Eye (tissue), 1 donor: ENCODE results near the gene C19orf85.

ENCODE experiments used
- DNase-seq: peaks from one replicate; pipeline ENCODE4 v3.0.0-alpha.2; 2015

C19orf85 gene

DNA sequence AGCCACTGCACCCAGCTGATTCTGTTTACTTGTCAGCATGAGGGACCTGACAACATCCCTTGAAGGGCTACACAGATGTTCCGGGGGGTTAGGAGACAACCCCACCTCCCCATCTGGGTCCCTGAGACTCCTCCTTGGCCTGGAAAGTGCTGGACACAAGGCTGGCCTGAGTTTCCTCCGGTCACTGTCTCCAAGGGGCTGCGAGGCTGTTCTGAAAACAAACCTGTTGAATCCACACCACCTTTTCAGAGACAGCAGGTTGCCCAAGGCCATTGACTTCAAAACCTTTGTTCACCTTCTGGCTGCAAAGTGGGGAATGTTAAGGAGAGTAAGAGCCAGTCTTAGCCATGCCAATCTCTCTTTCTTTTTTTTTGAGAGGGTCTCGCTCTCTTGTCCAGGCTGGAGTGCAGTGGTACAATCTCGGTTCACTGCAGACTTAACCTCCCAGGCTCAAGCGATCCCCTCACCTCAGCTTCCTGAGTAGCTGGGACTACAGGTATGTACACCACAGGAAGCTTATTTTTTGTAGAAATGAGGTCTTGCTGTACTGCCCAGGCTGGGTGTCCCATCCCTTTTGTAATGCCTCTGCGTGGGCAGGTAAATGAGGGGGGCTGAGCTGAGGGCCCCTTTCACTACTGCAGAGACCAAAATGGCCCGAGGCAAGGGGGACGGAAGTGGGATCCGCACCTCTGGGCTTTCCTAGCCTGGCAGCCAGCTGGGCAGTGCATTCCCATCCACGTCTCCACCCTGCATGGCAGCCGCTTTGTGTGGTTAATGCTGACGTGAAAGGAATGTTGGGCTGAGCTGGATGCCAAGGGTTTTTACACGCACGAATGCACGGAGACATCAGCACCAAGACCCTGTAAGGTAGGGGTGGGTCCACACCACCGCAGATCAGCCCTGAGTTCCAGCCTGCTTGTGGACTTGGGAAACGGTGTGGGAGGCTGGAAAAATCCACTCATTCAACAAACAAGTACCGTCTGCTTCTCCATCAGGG, 10.0 kb upstream of the C19orf85 start:
- peak; percentile 57 for DNase-seq

DNA sequence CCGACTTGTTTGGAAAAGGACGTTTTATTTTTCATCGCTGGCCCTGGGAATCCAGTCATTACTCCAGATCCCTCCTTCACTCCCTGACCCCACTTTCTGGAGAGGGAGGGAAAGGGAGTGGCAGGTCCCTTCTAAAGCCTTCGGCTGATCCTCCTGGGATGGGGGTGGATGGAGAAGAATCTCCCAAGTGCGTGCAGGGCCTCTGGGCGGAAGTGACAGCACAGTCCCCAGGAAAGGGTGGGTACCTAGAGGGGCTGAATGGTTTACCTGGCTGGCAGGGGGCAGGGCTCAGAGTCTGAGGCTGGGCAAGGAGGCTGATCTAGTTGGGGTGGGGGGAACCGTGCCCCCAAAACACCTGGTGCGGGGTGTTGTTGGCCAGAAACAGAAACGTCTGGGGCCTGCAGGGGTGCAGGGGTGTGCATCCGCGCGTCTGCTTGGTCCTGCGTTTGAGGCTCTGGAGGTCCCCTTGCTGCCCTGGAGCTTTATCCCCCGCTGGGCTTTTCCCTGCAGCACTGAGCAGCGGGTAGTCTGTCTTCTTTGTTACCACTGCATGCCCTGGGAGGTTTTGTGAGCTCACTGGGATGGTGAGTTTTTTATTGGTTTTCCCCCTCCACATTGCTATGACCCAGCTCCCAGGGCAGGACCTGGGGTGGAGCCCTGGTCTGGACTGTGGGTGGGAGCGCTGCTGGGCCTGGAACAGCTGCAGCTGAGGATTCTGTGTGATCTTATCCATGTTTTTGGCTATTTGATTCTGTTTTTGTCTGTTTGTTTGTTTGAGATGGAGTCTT, 8.9 kb upstream of the C19orf85 start:
- no peak for DNase-seq

DNA sequence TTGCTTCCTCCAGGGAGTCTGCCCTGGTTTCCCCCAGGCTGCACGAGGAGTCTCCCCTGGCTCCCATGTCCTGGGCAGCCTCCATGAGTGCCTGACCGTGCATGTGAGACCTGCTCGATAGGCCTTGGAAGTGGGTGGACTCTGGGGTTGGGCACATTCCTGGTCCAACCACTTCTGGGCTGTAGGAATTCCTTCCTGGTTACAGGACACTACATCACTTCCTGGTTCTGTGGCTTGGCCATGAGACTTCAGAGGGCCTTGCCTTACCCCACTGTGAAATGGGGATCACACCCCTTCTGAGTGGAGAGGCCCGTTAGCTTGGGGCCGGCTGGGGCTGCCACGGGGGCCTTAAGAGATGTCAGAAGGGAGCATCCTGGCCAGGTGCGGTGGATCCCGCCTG, 7.9 kb upstream of the C19orf85 start:
- no peak for DNase-seq

DNA sequence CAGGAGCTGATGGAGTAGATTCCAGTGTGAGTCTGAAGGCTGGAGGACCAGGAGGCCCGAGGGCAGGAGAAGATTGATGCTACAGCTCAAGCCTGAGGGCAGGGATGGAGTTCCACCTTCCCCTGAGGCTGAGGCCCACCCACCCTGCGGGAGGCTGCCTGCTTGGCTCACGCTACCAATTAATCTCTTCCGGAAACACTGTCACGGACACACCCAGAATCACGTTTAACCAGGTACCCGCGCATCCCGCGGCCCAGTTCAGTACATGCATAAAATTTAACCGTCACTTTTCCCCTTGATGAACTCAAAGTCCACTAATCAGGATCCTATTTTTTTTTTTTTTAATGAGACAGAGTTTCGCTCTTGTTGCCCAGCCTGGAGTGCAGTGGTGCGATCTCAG, 6.7 kb upstream of the C19orf85 start:
- no peak for DNase-seq

DNA sequence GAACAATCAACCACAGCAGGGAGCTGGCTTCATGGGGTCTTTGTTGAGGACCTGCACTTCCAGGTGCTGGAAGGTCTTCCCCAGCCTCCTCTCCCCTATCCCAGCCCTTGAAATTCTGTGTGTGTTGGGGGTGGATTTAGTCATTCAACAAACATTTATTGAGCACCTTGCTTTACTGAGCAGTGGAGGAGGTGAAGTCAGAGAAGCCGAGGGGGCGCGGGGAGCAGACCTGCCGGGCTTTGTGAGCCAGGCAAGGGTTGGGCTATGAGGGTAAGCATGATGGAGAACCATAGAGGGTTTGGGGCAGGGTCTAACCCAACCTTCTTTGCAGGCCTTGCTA, 3.5 kb upstream of the C19orf85 start:
- DNase-seq, result no peak

DNA sequence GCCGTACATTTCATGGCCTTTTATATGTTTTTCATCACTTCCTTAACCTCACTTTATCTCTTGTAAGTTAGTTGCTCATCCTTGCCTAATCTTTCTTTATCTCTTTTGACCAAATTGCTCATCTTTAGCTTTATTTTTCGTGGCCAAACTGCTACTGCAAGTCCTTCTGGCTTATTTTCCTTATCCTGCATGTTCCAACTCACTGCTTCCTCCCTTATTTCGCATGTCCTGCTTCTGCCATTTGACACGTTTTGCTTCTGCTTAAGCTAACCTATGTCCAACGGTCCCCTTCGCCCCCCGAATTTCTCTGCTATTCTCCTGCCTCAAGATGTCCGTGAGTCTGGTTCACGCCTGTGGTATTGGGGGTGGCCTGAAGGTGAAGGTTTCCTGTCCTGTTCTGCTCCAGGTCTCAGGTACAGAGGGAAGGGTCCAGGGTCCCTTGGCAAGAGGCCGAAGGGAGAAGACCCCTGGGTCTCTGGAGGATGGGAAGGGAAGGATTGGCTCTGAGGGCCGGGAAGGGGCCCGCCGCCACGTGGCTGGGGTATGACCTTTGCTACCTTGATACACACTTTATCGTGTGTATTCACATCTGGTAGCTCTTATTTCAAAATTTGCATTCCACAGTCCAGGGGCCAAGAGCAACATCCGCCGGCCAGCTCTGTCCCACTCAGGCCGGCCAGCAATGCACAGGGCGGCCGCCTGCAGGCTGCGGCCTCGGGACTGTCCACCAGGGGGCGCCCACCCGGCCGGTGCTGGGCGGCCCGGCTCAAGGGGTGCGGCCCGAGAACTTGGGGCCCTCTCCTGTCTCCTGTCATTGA, 2.9 kb upstream of the C19orf85 start:
- peak; percentile 72 for DNase-seq

DNA sequence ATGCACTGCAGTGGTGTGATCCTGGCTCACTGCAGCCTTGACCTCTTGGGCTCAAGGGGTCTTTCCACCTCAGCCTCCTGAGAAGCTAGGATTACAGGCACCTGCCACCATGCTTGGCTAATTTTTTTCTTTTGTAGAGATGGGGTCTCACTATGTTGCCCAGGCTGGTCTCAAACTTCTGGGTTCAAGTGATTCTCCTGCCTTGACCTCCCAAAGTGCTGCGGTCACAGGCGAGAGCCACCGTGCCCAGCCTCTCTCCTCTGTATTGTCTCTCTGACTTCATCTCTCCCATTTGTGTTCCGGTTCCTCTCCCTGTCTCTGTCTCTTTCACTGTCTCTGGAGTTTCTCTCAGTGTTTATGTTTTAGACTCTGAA, 1.7 kb upstream of the C19orf85 start:
- DNase-seq, result no peak

DNA sequence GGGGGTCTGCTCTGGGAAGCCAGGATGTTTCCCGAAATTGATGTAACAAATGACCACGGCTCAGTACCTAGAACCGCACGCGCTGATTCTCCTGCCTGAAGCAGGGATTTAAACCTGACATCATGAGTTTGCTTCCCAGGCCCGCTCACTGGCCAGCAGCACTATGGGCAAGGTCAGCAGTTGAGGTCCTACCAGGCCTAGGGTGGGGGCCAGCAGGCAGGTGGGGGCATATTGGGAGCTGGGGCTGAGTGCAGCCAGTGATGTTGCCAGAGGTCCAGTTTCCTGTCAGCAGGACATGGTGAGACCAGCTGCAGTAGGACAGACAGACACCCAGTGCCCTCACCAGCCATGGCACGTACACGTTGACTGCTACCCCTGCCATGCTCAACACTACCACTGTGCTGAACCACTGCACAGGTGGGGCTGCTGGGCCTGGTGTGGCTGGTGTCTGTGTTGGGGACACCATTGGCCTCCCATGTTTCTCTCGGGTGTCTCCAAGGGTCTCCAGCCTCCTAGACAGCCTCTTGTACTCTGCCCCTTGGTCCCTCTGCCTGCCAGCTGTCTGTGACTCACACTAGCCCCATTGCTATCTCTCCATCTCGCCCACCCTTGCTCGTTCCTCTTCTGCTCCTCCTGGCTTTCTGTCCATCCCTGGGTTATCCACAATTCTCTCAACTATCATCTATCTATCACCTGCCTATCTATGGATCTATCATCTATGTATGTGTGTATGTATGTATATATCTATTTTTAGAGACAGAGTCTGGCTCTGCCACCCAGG, 1.1 kb upstream of the C19orf85 start:
- no peak for DNase-seq

DNA sequence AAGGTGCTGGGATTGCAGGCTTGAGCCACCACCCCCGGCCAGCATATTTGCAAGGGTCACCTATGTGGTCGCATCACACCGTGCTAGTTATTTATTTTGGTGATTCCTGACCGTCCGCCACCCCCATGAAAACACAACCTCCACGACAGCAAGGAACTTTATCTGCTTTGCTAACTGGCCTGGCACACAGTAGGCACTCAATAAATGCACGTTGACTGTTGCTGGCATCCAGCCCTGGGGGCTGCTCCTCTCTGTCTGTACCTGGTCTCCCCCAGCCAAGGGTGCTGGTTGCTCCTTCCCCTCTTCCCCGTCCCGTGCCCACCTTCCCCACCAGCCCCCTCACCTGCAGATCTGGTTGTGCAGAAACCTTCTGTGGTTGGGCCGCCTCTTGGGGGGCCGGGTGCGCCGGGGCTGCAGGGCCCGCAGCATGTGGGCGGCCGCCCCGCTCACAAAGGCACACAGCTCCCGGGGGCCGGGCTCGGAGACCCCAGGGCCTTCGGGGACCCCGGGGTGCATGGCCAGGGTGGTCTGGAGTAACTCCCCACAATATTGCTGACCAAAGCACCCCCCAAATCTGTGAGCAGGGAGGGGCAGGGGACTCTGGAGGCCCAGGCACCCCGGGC, 401 bp downstream of the C19orf85 start:
- DNase-seq, result no peak

DNA sequence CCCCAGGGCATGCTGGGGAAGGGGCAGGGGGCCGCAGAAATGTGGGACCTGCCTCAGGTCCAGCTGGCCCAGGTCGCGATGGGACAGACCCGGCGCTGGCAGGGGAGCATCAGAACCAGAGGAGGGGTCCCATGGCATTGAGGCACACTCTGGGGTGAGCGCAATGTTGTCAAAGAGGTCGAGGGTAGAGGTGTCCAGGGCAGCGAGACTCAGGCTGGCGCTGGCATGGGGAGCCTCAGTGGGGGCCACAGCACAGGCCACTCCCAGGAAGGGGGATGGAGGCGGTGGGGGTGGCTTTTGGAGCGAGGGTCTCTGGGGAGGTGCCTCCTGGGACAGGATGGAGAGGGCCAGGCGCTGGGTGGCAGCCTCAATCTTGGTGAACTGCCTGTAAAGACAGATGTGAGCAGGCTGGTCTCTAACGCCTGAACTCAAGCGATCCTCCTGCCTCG, 944 bp downstream of the C19orf85 start:
- no peak for DNase-seq

DNA sequence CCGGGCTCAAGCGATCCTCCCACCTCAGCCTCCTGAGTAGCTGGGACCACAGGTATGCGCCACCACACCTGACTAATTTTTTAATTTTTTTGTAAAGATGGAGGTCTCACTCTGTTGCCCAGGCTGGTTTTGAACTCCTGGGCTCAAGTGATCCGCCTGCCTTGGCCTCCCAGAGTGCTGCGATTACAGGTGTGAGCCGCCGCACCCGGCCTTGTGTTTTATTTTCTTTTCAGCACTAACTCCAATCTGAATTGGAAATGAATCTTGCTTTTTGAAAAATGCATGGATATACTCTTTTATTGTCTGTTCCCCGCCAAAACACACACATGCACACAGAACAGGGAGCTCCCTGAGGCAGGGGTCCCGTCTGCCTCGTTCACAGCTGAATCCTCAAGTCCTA, 1.8 kb downstream of the C19orf85 start:
- DNase-seq, result no peak

DNA sequence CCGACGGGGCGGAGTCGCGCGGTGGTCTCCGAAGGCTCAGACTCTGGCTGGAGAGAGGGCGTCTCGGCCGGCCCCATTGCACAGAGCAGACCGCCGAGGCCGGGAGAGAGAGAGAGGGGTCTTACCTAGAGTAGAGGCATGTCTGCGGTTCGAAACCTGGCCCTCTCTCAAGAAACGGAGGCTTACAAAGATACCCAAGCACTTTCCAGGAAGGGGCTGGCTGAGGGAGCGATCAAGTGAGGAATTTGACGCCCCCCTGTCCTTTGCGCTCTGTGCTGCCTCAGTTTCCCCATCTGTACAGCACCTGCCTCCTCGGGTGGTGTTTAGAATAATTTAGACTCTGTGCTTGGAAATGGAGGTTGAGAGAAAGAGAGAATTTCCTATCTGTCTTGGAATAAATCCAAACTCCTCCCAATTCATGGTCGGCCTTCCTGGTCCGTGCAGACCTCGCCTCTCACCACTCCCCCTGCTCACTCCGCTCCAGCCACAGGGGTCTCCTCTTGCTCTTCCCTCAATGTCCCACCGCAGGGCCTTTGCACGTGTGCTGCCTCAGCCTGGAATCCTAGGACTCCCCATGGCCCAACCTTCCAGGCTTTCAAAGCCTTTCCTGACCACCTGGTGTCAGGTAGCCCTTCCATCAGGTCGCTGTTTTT, 2.5 kb downstream of the C19orf85 start:
- no peak for DNase-seq

DNA sequence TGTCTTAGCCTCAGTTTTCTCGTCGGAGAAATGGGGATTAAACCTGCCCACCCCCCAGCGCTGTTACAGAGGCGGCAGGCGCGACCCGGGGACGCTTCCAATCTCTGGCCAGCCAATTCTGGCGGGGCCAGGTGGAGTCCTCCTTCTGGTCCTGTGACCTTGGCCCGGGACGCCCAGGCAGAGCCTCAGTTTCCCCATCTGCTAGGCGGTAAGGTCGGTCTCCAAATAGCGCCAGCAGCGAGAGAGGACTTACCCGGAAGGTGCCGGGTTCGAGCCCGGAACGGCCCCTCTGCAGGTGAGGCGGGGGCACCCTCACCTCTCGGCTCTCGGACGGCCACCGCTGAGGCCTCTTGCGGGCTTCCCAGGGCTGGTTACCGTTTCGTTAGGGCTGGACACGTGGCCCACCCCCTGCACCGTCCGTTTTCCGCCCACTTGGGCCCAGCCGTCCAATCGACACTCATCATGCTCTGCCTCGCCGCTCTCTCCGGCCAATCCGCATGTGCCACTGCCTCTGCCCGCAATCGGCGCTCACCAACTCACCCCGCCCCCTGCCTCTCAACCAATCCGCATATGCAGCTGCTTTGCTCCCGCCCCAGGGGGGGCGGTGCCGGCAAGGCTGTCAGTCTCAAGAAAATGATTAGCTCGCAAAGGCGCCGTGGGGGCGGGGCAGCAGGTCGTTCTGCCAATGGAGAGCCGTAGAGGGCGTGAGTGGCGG, 3.1 kb downstream of the C19orf85 start, which contains the start of gene ISOC2:
Gene ISOC2, minus strand, starts transcription at position 384 of the 715 bp plus-strand sequence. CDS start 5,156 bp downstream, outside the sequence.
- DNase-seq, result peak; percentile 100

DNA sequence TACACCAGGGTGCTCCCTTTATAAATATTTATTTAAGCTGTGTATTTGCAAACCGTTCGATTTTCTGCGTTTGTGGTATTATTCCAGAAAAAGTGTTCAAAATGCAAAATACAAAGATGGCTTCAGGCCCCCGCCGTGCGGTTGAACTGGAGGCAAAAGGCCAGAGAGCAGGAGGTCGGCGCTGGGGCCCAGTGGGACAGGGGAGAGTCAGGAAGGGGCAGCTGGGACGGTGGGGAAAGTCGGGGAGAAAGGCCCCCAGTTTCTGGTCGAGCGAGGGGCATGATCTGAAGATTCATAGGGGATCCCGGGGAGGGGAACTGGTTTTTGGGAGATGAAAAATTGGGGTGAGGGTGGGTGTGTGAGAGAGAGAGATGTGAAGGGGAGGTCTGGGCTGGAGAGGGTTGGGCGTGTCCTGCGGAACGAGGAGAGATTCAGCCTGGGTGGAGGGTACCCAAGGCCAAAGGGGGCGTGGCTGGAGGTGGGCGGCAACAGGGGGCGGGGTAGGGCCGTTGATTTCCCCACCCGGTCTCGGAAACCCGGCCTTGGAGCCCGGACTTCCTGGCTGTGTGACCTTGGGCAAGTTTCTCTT, 3.8 kb downstream of the C19orf85 start:
- peak; percentile 74 for DNase-seq

DNA sequence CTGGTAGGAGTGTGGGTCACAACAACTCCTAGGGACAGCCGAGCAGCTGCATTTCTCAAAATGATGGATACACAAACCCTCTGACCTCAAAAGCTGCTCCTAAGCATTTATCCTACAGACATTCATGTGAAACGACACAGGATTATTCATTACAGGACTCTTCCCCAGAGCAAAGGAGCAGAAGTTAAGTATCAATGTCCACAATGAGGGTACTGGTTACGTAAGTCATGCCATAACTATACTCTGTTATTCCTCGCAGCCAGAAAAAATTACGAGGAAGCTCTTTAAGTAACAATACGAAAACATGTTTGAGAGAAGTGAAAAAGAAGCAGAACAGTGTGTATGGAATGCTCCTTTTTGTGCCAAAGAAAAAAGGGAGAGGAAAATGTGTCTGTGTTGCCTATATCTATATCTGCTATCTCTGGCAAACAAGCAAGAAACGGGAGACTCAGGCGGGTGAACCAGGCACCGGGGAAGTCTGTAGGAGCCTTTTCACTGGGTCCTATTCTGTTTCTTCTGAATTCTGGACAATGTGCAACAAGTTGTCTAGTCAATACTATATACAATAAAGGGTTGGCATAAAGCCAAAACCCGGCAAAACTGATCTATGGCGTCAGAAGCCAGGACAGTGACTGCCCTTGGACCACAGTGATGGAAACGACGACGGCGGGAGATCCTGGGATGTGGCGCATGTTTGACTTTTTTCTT, 4.4 kb downstream of the C19orf85 start:
- DNase-seq, result no peak

DNA sequence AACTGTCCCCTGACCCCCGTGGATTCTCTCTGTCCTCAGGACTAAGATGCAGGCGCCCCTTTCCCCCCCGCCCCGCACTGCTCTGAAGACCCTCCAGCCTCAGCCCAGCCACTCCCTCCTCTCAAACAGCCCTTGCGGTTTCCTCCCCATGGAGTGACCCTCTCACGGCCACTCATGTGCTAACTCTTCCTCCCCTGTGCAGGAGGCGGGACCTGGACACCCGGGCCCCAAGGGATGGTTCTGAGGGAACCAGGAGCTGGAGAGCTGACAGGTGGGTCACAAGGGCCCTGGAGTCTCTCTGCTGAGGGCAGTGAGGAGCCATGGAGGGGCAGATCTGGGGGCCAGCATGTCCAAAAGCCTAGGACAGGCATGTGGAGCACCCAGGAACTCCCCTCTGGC, 5.0 kb downstream of the C19orf85 start:
- no peak for DNase-seq

DNA sequence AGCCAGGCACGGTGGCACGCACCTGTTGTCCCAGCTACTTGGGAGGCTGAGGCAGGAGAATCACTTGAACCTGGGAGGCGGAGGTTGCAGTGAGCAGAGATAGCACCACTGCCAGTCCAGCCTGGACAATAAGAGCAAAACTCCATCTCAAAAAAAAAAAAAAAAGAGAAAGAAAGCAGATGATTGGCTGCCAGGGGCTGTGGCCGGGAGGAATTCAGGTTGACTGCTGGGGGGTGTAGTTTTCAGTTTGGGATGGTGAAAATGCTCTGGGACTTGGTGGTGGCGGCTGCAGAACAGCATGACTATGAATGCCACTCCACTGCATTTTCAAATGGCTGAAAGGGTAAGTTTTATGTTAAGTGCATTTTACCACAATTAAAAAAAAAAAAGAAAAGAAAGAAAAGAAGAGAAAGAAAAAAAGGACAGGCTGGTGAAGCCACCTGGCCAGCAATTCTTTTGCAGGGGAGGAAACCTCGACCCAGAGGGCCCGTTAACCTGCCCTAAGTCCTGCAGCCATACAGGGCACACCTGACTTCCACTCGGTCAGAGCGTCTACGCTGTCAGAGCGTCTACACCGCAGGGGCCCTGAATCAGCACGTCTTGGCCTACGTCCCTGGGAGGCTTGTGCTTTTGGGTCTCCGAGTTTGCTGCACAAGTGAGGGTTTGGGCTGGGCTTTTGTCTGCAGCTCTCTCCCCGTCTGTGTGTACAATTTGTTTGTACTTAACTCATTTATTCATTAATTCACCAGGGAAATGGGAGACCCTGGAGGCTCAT, 6.7 kb downstream of the C19orf85 start:
- no peak for DNase-seq

DNA sequence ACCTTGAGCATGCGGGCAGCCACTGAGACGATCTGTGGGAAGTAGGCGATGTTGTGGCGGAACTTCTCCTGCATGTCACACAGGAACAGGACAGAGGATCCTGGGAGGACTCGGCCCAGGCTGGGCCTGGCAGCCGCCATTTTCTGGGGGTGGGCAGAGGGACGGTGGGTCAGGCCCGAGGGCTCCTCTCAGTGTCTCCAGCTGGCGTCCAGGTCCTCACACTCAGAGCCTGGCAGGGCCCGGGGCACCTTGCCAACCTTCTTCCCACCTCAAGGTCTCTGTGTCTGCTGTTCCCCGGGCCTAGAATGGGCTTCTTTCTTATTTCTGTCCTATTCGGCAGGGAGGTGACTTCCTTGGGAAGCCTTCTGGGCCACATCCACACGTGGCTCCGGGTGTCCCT, 8.2 kb downstream of the C19orf85 start:
- DNase-seq, result no peak
